Measurements from ENCODE around the gene FHOD3.

DNA sequence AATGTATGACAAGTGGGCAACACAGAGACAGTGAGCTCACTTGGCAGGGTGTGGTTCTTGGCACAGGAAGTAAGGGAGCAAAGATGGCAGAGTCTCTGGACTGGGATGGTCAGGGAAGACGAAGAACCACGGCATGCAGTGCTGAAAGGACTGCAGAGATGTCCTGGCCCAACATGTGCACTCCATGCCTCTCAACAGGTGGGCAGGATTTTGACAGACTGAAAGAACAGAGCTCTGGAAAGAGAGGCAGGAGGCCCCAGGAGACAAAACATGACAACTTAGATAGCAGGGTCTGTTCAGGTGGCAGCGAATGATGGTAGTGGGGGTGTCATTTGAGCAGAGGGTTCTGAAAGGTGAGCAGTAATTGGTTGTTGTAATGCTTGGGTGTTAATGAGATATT, 180.3 kb downstream of the FHOD3 start:
- TF ChIP-seq POLR2A (IDR thresholded peaks at IDR 0.05; ENCODE audit: low read depth, low read length) (no peak), POLR2AphosphoS5 (IDR thresholded peaks at IDR 0.05; ENCODE audit: low read depth, low read length) (no peak)

All from GM12892 (cell line).